22Rv1 (cell line): ENCODE data around the gene DDA1.
"Not testable (repeated sequence)": the region's sequence is repeated elsewhere in the genome, so short reads cannot be mapped to it uniquely, and the experiment has no call there.

Experiments used
- H3K27ac ChIP-seq: fragments of 450-650 bp; 2 replicates; pipeline ENCODE4 v1.5.1; 2017
- ZFX ChIP-seq: fragments of 450-650 bp; IDR thresholded peaks from 2 replicates; pipeline ENCODE4 v1.6.1; 2017; ENCODE audit warnings: antibody characterized with exemption, borderline replicate concordance
- TF ChIP-seq, protein P1 (sequence below): fragments of 450-650 bp; IDR thresholded peaks from 2 replicates; pipeline ENCODE4 v1.5.1; 2017; ENCODE audit warnings: mild to moderate bottlenecking

Gene DDA1

DNA sequence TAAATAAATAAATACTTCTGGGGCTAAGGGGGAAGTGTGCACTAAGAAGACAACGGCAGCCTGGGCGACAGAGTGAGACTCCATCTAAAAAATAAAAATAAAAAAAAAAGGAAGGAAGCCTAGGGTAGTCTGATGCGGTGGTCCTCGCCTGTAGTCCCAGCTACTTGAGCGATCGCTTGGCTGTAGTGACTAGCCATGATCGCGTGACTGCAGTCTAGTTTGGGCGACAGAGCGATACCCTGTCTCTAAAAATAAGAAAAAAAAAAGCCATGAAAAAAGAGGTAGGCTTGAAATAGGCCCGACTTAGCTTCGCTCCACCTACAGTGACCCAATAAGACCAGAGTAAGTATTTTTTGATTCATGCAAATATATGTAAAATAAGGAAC is 42.8 kb upstream of the DDA1 start:
- peak overlapping the region; percentile 57 for H3K27ac ChIP-seq
- TF ChIP-seq, protein P1, sequence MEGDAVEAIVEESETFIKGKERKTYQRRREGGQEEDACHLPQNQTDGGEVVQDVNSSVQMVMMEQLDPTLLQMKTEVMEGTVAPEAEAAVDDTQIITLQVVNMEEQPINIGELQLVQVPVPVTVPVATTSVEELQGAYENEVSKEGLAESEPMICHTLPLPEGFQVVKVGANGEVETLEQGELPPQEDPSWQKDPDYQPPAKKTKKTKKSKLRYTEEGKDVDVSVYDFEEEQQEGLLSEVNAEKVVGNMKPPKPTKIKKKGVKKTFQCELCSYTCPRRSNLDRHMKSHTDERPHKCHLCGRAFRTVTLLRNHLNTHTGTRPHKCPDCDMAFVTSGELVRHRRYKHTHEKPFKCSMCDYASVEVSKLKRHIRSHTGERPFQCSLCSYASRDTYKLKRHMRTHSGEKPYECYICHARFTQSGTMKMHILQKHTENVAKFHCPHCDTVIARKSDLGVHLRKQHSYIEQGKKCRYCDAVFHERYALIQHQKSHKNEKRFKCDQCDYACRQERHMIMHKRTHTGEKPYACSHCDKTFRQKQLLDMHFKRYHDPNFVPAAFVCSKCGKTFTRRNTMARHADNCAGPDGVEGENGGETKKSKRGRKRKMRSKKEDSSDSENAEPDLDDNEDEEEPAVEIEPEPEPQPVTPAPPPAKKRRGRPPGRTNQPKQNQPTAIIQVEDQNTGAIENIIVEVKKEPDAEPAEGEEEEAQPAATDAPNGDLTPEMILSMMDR, result no peak
- no peak for TF ChIP-seq ZFX

DNA sequence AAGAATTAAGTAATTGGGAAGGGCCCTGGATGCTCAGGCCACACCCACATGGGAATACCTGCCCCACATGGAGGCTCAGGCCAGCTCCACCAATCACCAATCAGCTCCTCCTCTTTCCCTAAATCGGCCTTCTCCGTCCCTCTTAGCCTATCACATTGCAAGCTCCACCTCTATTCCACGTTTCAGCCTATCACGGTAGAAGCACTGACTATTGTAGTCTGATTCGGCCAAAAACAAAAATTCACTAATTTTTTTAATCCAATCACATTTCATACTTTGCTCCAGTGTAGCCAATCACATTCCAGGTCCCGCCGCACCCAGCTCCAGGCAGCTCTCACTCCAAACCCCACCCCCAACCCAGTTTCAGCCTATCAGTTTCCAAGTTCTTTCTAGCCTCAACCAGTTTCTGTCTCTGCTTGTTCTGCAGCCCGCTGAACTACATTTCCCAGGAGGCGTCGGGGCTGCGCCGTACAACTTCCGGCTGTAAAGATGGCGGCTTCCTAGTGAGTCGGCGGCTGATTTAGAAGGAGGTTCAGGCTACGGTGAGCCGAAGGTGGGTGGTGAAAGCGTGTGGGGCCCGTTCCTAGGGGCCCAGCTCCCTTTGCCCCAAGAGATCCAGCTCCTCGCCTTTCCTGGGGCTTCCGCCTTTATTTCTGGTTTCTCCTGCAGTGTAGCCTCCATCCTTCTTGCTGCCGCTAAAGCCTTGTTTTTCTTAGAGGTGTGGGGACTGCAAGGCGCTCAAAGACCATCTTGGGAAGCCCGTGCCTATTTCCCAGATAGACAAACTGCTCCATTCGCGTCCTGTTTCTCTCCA is 42.2 kb upstream of the DDA1 start, which contains the start of gene BABAM1:
Gene BABAM1 (plus strand): TSS at position 469 of the 814 bp plus-strand sequence. CDS start 1,364 bp downstream, outside the sequence.
- H3K27ac ChIP-seq, result peak within 1 kb of the TSS; percentile 71
- no peak for TF ChIP-seq ZFX
- TF ChIP-seq, protein P1, result no peak

GRCh38 chr19:17268754-17269153 is 40.6 kb upstream of the DDA1 start:
- no peak overlapping the region for H3K27ac ChIP-seq

DNA sequence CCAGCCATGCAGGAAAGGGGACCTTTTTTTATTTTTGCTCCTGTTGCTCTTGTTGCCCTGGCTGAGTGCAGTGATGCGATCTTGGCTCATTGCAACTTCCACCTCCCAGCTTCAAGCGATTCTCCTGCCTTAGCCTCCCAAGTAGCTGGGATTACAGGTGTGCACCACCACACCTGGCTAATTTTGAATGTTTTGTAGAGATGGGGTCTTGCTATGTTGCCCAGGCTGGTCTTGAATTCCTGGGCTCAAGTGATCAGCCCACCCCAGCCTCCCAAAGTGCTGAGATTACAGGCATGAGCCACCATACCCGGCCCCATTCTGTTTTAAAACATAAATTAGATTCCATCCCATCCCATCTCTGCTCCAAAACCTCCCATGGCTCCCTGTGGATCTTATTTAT is 34.5 kb upstream of the DDA1 start:
- not testable (repeated sequence) for H3K27ac ChIP-seq

More at GRCh38 chr19:17268754-17269153, 40.6 kb upstream of the DDA1 start:
- no peak for TF ChIP-seq ZFX
- TF ChIP-seq, protein P1, result no peak

DNA sequence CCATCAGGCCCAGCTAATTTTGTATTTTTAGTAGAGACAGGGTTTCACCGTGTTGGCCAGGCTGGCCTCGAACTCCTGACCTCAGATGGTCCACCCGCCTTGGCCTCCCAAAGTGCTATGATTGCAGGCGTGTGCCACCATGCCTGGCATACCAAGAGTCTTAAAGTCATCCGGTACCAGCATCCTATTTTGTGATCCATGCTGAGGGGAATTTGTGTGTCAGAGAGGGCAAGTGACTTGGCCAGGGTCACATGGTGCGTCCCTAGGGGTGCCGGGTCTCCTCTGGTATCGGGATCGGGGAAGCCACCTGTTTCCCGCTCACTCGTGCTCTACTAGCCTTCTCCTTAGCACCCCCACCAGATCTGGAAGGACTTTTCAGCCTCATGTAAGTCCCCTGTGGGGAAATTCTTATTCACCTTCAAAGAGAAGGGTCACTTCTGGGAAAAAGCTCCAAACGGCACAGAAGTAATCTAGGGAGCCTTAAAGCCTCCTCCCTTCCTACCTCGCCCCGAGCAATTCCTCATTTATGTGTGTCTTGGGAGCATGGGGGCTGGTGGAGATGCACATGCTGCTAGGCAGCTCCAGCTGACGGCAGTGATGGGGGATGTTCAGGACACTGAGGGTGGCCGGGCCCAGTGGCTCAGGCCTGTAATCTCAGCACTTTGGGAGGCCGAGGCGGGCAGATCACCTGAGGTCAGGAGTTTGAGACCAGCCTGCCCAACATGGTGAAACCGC is 33.8 kb upstream of the DDA1 start:
- no peak overlapping the region for H3K27ac ChIP-seq
- TF ChIP-seq, protein P1, result no peak
- no peak for TF ChIP-seq ZFX

DNA sequence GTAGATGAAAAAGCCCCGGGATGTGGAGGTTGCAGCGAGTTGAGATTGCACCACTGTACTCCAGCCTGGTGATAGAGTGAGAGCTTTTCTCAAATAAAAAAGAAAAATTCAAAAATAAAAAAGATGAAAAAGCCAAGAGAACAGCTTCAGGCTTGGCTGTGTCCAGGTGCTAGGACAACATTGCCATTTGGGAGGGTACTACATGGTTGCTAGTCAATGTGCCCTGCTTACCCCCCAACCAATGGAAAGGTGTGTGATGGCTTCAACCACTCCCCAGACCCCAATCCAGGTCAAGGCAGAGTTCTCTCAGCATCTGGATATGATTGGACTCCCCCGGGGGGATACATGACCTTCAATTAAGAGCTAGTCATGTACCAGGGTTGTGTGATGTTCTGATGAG is 29.9 kb upstream of the DDA1 start:
- TF ChIP-seq, protein P1, result no peak
- TF ChIP-seq ZFX, result no peak
- H3K27ac ChIP-seq, result no peak overlapping the region

DNA sequence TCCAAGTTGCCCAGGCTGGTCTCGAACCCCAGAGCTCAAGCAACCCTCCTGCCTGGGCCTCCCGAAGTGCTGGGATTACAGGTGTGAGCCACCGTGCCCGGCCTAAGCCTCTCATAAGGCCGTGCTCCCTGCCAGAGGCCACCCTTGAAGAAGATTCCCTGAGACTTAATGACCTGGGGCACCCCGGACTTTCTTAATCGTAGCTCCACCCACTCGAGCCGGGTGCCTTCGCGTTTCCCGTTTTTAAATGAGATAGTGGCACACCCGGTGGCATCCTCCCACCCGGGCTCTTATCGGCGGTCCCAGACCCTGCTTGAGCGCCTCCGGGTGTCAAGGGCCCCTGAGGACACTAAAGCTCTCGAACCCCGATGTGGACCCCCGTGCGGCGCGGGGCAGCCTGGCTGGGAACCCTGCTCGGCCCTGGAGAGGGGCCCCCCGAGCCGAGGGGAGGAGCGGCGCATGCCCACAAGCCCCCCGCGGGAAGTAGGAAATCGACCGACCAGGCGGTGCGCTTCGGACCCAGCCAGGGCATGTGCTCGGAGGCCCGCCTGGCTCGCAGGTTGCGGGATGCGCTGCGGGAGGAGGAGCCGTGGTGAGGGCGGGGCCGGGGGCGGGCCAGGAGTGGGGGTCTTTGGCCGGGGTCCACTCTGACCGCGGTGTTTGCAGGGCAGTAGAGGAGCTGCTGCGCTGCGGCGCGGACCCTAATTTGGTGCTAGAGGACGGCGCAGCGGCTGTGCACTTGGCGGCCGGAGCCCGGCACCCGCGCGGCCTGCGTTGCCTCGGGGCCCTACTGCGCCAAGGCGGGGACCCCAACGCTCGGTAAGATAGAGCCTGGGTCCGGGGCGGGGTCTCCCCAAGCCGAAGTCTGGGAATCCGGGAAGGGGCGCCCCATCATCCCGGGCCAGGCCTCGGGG is 27.7 kb upstream of the DDA1 start, which contains the start of gene ANKLE1:
Gene ANKLE1 (plus strand): TSS at position 511 of the 914 bp plus-strand sequence. CDS start 20 bp downstream, at position 531.
- no peak for TF ChIP-seq ZFX
- TF ChIP-seq, protein P1, result no peak
- peak within 1 kb of the TSS; percentile 50; the same call in 1 of the 2 replicates for H3K27ac ChIP-seq
